ENCODE measurements around the gene LRIF1. TPM values are rescaled to one million over a fixed set of nuclear protein-coding genes. Genes with fewer than 3 reads are reported as not detected.

The LRIF1 gene
- polyA plus RNA-seq, 1 donor (not counting 4 experiments of a cell fraction or from before 2014, with no cell fraction given), result 12.0 TPM

DNA sequence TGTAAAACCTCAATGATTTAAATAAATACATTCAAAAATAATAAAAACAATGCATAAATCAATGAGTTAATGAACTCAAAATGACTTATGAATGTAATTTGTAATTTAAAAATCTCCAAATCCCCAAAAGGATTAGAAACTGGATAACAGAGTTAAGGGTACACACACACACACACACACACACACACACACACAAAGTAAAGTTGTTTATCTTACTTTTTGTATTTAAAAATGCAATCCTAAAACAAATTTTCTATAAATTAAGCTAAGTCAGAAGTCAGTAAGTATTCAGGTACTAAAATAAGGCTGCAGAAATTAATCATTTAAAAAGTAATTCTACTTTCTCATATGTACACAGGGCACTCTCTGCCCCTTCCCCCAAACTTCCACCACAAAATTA, 1.8 kb downstream of the LRIF1 start:
- no peak overlapping the region for H3K4me2 ChIP-seq (ENCODE audit: control insufficient read depth, extremely low read depth, insufficient read depth, low read depth, low read length)
- no peak for FAIRE-seq
- dilution Hi-C loops (cut with MboI; ENCODE audit: extremely low pct_ligation_motif_present, low sequenced_read_pairs), result no loop called here

DNA sequence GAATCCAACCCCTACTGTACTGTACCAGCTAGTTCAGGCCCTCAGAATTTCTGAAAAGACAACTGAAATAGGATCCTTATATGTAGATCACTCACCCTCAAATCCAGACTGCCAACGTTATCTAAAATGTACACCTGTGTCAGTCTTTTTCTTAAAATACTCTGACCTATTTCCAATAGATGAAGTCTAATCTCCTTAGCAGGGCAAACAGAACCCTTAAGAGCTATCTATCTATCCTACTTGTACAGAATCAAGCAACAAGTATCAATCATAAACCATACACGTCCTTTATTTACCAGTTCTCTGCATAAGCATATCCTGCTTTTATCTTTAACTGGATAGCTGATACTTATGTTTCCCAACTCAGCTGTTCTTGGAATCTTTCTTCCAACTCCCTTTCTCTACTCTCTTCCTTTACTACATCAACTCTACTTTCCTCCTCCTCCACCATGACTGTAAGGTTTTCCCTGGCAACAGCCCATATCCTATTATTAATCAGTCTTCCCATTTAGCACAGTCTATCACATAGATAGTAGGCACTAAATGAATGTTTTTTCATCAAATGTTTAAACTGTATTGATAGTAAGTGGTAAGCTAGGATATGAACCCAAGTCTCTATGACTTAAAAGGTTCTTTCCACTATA, 2.8 kb downstream of the LRIF1 start:
- H4K20me1 ChIP-seq (ENCODE audit: control insufficient read depth, extremely low read depth, insufficient read depth, low read length), result no peaks in the 10 kb centered on the region
- H3K27ac ChIP-seq (ENCODE audit: control insufficient read depth, insufficient read depth, low read length), result no peak overlapping the region
- no peak overlapping the region for H3K4me2 ChIP-seq (ENCODE audit: control insufficient read depth, extremely low read depth, insufficient read depth, low read depth, low read length)
- TF ChIP-seq, protein P1, sequence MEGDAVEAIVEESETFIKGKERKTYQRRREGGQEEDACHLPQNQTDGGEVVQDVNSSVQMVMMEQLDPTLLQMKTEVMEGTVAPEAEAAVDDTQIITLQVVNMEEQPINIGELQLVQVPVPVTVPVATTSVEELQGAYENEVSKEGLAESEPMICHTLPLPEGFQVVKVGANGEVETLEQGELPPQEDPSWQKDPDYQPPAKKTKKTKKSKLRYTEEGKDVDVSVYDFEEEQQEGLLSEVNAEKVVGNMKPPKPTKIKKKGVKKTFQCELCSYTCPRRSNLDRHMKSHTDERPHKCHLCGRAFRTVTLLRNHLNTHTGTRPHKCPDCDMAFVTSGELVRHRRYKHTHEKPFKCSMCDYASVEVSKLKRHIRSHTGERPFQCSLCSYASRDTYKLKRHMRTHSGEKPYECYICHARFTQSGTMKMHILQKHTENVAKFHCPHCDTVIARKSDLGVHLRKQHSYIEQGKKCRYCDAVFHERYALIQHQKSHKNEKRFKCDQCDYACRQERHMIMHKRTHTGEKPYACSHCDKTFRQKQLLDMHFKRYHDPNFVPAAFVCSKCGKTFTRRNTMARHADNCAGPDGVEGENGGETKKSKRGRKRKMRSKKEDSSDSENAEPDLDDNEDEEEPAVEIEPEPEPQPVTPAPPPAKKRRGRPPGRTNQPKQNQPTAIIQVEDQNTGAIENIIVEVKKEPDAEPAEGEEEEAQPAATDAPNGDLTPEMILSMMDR (optimal IDR thresholded peaks at IDR 0.05 in 1 of 3, IDR thresholded peaks at IDR 0.05 in 1 of 3, conservative IDR thresholded peaks at IDR 0.05 in 1 of 3; ENCODE audit: extremely low read depth in 1 of 3, insufficient read depth in 2 of 3, low read length in 3 of 3), result no peak
- TF ChIP-seq EZH2 (IDR thresholded peaks at IDR 0.05; ENCODE audit: low read length), result no peak
- no peak overlapping the region for H3K9ac ChIP-seq (ENCODE audit: control insufficient read depth, extremely low read depth, insufficient read depth, low read length)
- peaks cover 2% of the 10 kb centered on the region for H3K9me3 ChIP-seq (ENCODE audit: control insufficient read depth, low read depth, low read length)
- peaks cover 27% of the 10 kb centered on the region for H3K79me2 ChIP-seq (ENCODE audit: control insufficient read depth, insufficient read depth, low read length)
- H3K36me3 ChIP-seq (ENCODE audit: control insufficient read depth in 2 of 2, extremely low read depth in 1 of 2, insufficient read depth in 2 of 2, low read length in 2 of 2), result no peaks in the 10 kb centered on the region
- H3K4me3 ChIP-seq (ENCODE audit: control insufficient read depth in 2 of 3, extremely low read depth in 1 of 3, insufficient read depth in 2 of 3, low read depth in 1 of 3, low read length in 3 of 3), result no peak overlapping the region
- no peak for DNase-seq (ENCODE audit: low read depth, low spot score)
- dilution Hi-C loops (cut with MboI; ENCODE audit: extremely low pct_ligation_motif_present, low sequenced_read_pairs), result no loop called here
- no peaks in the 10 kb centered on the region for H3K27me3 ChIP-seq (ENCODE audit: control insufficient read depth, extremely low read depth, insufficient read depth, low read length)
- no peak for FAIRE-seq
- no peaks in the 10 kb centered on the region for H3K4me1 ChIP-seq (ENCODE audit: control insufficient read depth, extremely low read depth, insufficient read depth, low read length)
- no peaks in the 10 kb centered on the region for H3K9me1 ChIP-seq (ENCODE audit: control insufficient read depth, extremely low read depth, insufficient read depth, low read length)
- H2AFZ ChIP-seq (ENCODE audit: control insufficient read depth, low read length), result no peak overlapping the region

More for the DNA sequence above, 1.8 kb downstream of the LRIF1 start:
- Histone ChIP-seq H4K20me1 (ENCODE audit: control insufficient read depth, extremely low read depth, insufficient read depth, low read length) (no peaks in the 10 kb centered on the region), H3K36me3 (ENCODE audit: control insufficient read depth in 2 of 2, extremely low read depth in 1 of 2, insufficient read depth in 2 of 2, low read length in 2 of 2) (no peaks in the 10 kb centered on the region), H3K9me3 (ENCODE audit: control insufficient read depth, low read depth, low read length) (peaks cover 2% of the 10 kb centered on the region), H3K27me3 (ENCODE audit: control insufficient read depth, extremely low read depth, insufficient read depth, low read length) (no peaks in the 10 kb centered on the region), H3K4me1 (ENCODE audit: control insufficient read depth, extremely low read depth, insufficient read depth, low read length) (no peaks in the 10 kb centered on the region), H3K9ac (ENCODE audit: control insufficient read depth, extremely low read depth, insufficient read depth, low read length) (no peak overlapping the region), H2AFZ (ENCODE audit: control insufficient read depth, low read length) (no peak overlapping the region), H3K79me2 (ENCODE audit: control insufficient read depth, insufficient read depth, low read length) (peaks cover 21% of the 10 kb centered on the region), H3K4me3 (ENCODE audit: control insufficient read depth in 2 of 3, extremely low read depth in 1 of 3, insufficient read depth in 2 of 3, low read depth in 1 of 3, low read length in 3 of 3) (peak overlapping the region in 1 of 3 experiments; percentile 29), H3K27ac (ENCODE audit: control insufficient read depth, insufficient read depth, low read length) (no peak overlapping the region), H3K9me1 (ENCODE audit: control insufficient read depth, extremely low read depth, insufficient read depth, low read length) (no peaks in the 10 kb centered on the region)
- DNase-seq (ENCODE audit: low read depth, low spot score), result no peak
- no peak for TF ChIP-seq EZH2 (IDR thresholded peaks at IDR 0.05; ENCODE audit: low read length)
- TF ChIP-seq, protein P1 (optimal IDR thresholded peaks at IDR 0.05 in 1 of 3, IDR thresholded peaks at IDR 0.05 in 1 of 3, conservative IDR thresholded peaks at IDR 0.05 in 1 of 3; ENCODE audit: extremely low read depth in 1 of 3, insufficient read depth in 2 of 3, low read length in 3 of 3), result no peak
